Lower leg skin (tissue), 4 donors: Measurements from ENCODE around the gene GALNT2. TPM values are rescaled to one million over a fixed set of nuclear protein-coding genes. Genes with fewer than 3 reads are reported as not detected.
A peak's percentile ranks its signal among the peaks of the same experiment; 100 is the strongest.

Experiments
- DNase-seq, 2 donors: peaks; one replicate each; pipeline ENCODE4 v3.0.0-alpha.2; 2019; ENCODE audit warnings: low spot score in 2 of 2
- H3K4me3 ChIP-seq: fragments of 200-600 bp; sonication (generic); 2 replicates; pipeline ENCODE4 v1.5.1; 2017; ENCODE audit warnings: mild to moderate bottlenecking, low read depth; ENCODE audit not compliant: poor library complexity, severe bottlenecking
- CTCF ChIP-seq, 3 donors: fragments of 450-650 bp; IDR thresholded peaks; one replicate each; pipeline ENCODE4 v1.5.1; 2016; ENCODE audit warnings: antibody characterized with exemption in 3 of 3, mild to moderate bottlenecking in 3 of 3, moderate library complexity in 2 of 3
- POLR2A ChIP-seq, 2 donors: fragments of 450-650 bp; IDR thresholded peaks; one replicate each; pipeline ENCODE4 v1.6.1; 2016 to 2017; ENCODE audit warnings: antibody characterized with exemption in 2 of 2, mild to moderate bottlenecking in 1 of 2, moderate library complexity in 1 of 2
- WGBS, 2 donors: methylation state at CpG; one replicate each; pipeline ENCODE4 v1.1.5; 2018; 5-methylcytosine and 5-hydroxymethylcytosine counted together
- intact Hi-C: fragments of 100-400 bp; cut with DNase I; formaldehyde crosslinking; loops from one replicate; pipeline ENCODE4 v1.15.0; 2023; ENCODE audit warnings: low total_unique reads
- total RNA-seq, 4 donors: library from RNA; depleted of rRNA; stranded (reverse); fragments of >200 nt; gene quantifications; one replicate each; pipeline ENCODE4 v1.1.0, GENCODE V29; 2016

The GALNT2 gene
- total RNA-seq, 4 donors from 2014 or later: 11.0 to 31.0 (median 20.2) TPM

- 72 to 84% methylated on average over 6 of the region's 6 CpGs for WGBS, 2 donors
- intact Hi-C loops: no loop called here
- TF ChIP-seq POLR2A (IDR thresholded peaks at IDR 0.05) (no peak), CTCF (IDR thresholded peaks at IDR 0.05) (no peak)
- no peak for DNase-seq
- no peak overlapping the region for H3K4me3 ChIP-seq
These were observed 236.0 kb downstream of the GALNT2 start for GRCh38 chr1:230303069-230303468.

- TF ChIP-seq CTCF (IDR thresholded peaks at IDR 0.05) (no peak), POLR2A (IDR thresholded peaks at IDR 0.05) (no peak)
- H3K4me3 ChIP-seq: no peak overlapping the region
- WGBS, 2 donors: 47 to 49% methylated on average over 6 of the region's 6 CpGs
- peak in 1 of 2 donors; percentile 60 for DNase-seq
- intact Hi-C loops: no loop called here
These were observed 236.8 kb downstream of the GALNT2 start for GRCh38 chr1:230303822-230304221.

- intact Hi-C loops: no loop called here
- TF ChIP-seq POLR2A (IDR thresholded peaks at IDR 0.05) (no peak), CTCF (IDR thresholded peaks at IDR 0.05) (no peak)
- H3K4me3 ChIP-seq: no peak overlapping the region
- 53 to 62% methylated on average over 4 of the region's 4 CpGs for WGBS, 2 donors
- DNase-seq: no peak
These were observed 239.1 kb downstream of the GALNT2 start for GRCh38 chr1:230306169-230306568.

GRCh38 chr1:230307213-230307612 lies 240.2 kb downstream of the GALNT2 start:
- H3K4me3 ChIP-seq: no peak overlapping the region
- no peak for TF ChIP-seq CTCF (IDR thresholded peaks at IDR 0.05)
- TF ChIP-seq POLR2A (IDR thresholded peaks at IDR 0.05): no peak
- no peak for DNase-seq
- intact Hi-C loops: no loop called here
- 28 to 48% methylated on average over 4 of the region's 4 CpGs for WGBS, 2 donors

GRCh38 chr1:230308039-230308438 lies 241.0 kb downstream of the GALNT2 start:
- TF ChIP-seq CTCF (IDR thresholded peaks at IDR 0.05): no peak
- no peak for TF ChIP-seq POLR2A (IDR thresholded peaks at IDR 0.05)
- intact Hi-C loops: no loop called here
- peak in 1 of 2 donors; percentile 29 for DNase-seq
- 69 to 73% methylated on average over 8 of the region's 8 CpGs for WGBS, 2 donors
- H3K4me3 ChIP-seq: no peak overlapping the region

- DNase-seq: no peak
- WGBS, 2 donors: 90 to 93% methylated on average over 17 of the region's 17 CpGs
- TF ChIP-seq POLR2A (IDR thresholded peaks at IDR 0.05) (no peak), CTCF (IDR thresholded peaks at IDR 0.05) (no peak)
- intact Hi-C loops: no loop called here
- H3K4me3 ChIP-seq: no peak overlapping the region
These were observed 241.8 kb downstream of the GALNT2 start for GRCh38 chr1:230308821-230309220.
